ENCODE results near the gene CACNA1C.

Gene CACNA1C

GRCh38 chr12:2222691-2223090, 169.9 kb downstream of the CACNA1C start:
- no peak overlapping the region for H3K4me3 ChIP-seq (ENCODE audit: low read depth in 1 of 2, low read length in 2 of 2)
- H3K9ac ChIP-seq (ENCODE audit: low read depth, low read length), result no peak overlapping the region
- H3K4me1 ChIP-seq (ENCODE audit: insufficient read depth, low read length), result no peaks in the 10 kb centered on the region
- no peak overlapping the region for H3K4me2 ChIP-seq (ENCODE audit: insufficient read depth, low read length)
- no peak overlapping the region for H3K27ac ChIP-seq (ENCODE audit: low read length)
- no peaks in the 10 kb centered on the region for H3K79me2 ChIP-seq (ENCODE audit: insufficient read depth, low read length)
- no peak overlapping the region for H2AFZ ChIP-seq (ENCODE audit: low read depth, low read length)
- no peaks in the 10 kb centered on the region for H4K20me1 ChIP-seq (ENCODE audit: insufficient read depth, low read length)
- no peaks in the 10 kb centered on the region for H3K36me3 ChIP-seq (ENCODE audit: insufficient read depth, low read length)
- ATAC-seq (ENCODE audit: insufficient read depth, low read depth), result no peak
- DNase-seq, result no peak
- no peak for TF ChIP-seq EZH2 (IDR thresholded peaks at IDR 0.05; ENCODE audit: borderline replicate concordance, low read depth, low read length, severe bottlenecking)
- no peak for TF ChIP-seq CTCF (IDR thresholded peaks at IDR 0.05; ENCODE audit: borderline replicate concordance, extremely low read depth, low read length, poor library complexity, severe bottlenecking)
- H3K27me3 ChIP-seq (ENCODE audit: insufficient read depth, low read length, poor library complexity), result peaks cover 2% of the 10 kb centered on the region
- H3K9me3 ChIP-seq (ENCODE audit: insufficient read depth, low read length, severe bottlenecking), result no peaks in the 10 kb centered on the region

DNA sequence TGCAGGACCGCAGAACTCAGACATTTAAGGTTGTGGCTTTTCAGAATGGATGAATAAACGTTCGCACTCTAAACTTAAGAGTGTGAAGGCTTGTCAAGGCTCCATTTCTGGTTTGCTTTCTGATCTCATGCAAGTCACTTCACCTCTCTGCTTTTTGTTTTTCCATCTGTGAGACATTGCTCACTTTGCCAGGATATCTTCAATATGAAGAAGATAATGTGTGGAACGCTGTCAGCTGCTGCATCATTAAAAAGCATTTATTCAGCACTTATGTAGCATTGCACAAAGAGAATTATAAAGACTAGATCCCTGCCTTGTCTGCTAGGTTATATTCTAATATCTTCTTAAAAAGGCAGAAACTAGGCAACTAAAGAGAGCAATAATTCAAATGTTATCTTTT, 172.2 kb downstream of the CACNA1C start:
- no peak for TF ChIP-seq CTCF (IDR thresholded peaks at IDR 0.05; ENCODE audit: borderline replicate concordance, extremely low read depth, low read length, poor library complexity, severe bottlenecking)
- TF ChIP-seq EZH2 (IDR thresholded peaks at IDR 0.05; ENCODE audit: borderline replicate concordance, low read depth, low read length, severe bottlenecking), result no peak
- H3K9me3 ChIP-seq (ENCODE audit: insufficient read depth, low read length, severe bottlenecking), result no peaks in the 10 kb centered on the region
- H3K4me1 ChIP-seq (ENCODE audit: insufficient read depth, low read length), result no peaks in the 10 kb centered on the region
- H3K9ac ChIP-seq (ENCODE audit: low read depth, low read length), result no peak overlapping the region
- no peaks in the 10 kb centered on the region for H3K36me3 ChIP-seq (ENCODE audit: insufficient read depth, low read length)
- peaks cover 2% of the 10 kb centered on the region for H3K27me3 ChIP-seq (ENCODE audit: insufficient read depth, low read length, poor library complexity)
- ATAC-seq (ENCODE audit: insufficient read depth, low read depth), result no peak
- no peak overlapping the region for H3K27ac ChIP-seq (ENCODE audit: low read length)
- H4K20me1 ChIP-seq (ENCODE audit: insufficient read depth, low read length), result no peaks in the 10 kb centered on the region
- H3K79me2 ChIP-seq (ENCODE audit: insufficient read depth, low read length), result no peaks in the 10 kb centered on the region
- no peak for DNase-seq
- no peak overlapping the region for H3K4me3 ChIP-seq (ENCODE audit: low read depth in 1 of 2, low read length in 2 of 2)
- H3K4me2 ChIP-seq (ENCODE audit: insufficient read depth, low read length), result no peak overlapping the region
- H2AFZ ChIP-seq (ENCODE audit: low read depth, low read length), result no peak overlapping the region

GRCh38 chr12:2225696-2226095, 172.9 kb downstream of the CACNA1C start:
- Histone ChIP-seq H3K36me3 (ENCODE audit: insufficient read depth, low read length) (no peaks in the 10 kb centered on the region), H3K4me3 (ENCODE audit: low read depth in 1 of 2, low read length in 2 of 2) (no peak overlapping the region), H3K9me3 (ENCODE audit: insufficient read depth, low read length, severe bottlenecking) (no peaks in the 10 kb centered on the region), H3K27me3 (ENCODE audit: insufficient read depth, low read length, poor library complexity) (peaks cover 2% of the 10 kb centered on the region), H2AFZ (ENCODE audit: low read depth, low read length) (no peak overlapping the region), H3K4me1 (ENCODE audit: insufficient read depth, low read length) (no peaks in the 10 kb centered on the region), H3K27ac (ENCODE audit: low read length) (no peak overlapping the region), H3K79me2 (ENCODE audit: insufficient read depth, low read length) (no peaks in the 10 kb centered on the region), H3K9ac (ENCODE audit: low read depth, low read length) (no peak overlapping the region), H4K20me1 (ENCODE audit: insufficient read depth, low read length) (no peaks in the 10 kb centered on the region), H3K4me2 (ENCODE audit: insufficient read depth, low read length) (no peak overlapping the region)
- DNase-seq, result no peak
- no peak for TF ChIP-seq EZH2 (IDR thresholded peaks at IDR 0.05; ENCODE audit: borderline replicate concordance, low read depth, low read length, severe bottlenecking)
- TF ChIP-seq CTCF (IDR thresholded peaks at IDR 0.05; ENCODE audit: borderline replicate concordance, extremely low read depth, low read length, poor library complexity, severe bottlenecking), result no peak
- no peak for ATAC-seq (ENCODE audit: insufficient read depth, low read depth)

- H3K27ac ChIP-seq (ENCODE audit: low read length), result no peak overlapping the region
- no peaks in the 10 kb centered on the region for H4K20me1 ChIP-seq (ENCODE audit: insufficient read depth, low read length)
- H3K36me3 ChIP-seq (ENCODE audit: insufficient read depth, low read length), result no peaks in the 10 kb centered on the region
- no peak overlapping the region for H3K9ac ChIP-seq (ENCODE audit: low read depth, low read length)
- ATAC-seq (ENCODE audit: insufficient read depth, low read depth) (no peak), DNase-seq (no peak)
- no peak overlapping the region for H2AFZ ChIP-seq (ENCODE audit: low read depth, low read length)
- no peak overlapping the region for H3K4me3 ChIP-seq (ENCODE audit: low read depth in 1 of 2, low read length in 2 of 2)
- no peaks in the 10 kb centered on the region for H3K79me2 ChIP-seq (ENCODE audit: insufficient read depth, low read length)
- no peak overlapping the region for H3K4me2 ChIP-seq (ENCODE audit: insufficient read depth, low read length)
- H3K9me3 ChIP-seq (ENCODE audit: insufficient read depth, low read length, severe bottlenecking), result no peaks in the 10 kb centered on the region
- H3K4me1 ChIP-seq (ENCODE audit: insufficient read depth, low read length), result no peaks in the 10 kb centered on the region
- peaks cover 2% of the 10 kb centered on the region for H3K27me3 ChIP-seq (ENCODE audit: insufficient read depth, low read length, poor library complexity)
- no peak for TF ChIP-seq EZH2 (IDR thresholded peaks at IDR 0.05; ENCODE audit: borderline replicate concordance, low read depth, low read length, severe bottlenecking)
- TF ChIP-seq CTCF (IDR thresholded peaks at IDR 0.05; ENCODE audit: borderline replicate concordance, extremely low read depth, low read length, poor library complexity, severe bottlenecking), result no peak
Observed at GRCh38 chr12:2226641-2227040, 173.9 kb downstream of the CACNA1C start.

All from DND-41 (cell line).